ENCODE data around the gene SLC38A5. TPM values are rescaled to one million over a fixed set of nuclear protein-coding genes. Genes with fewer than 3 reads are reported as not detected.

SLC38A5 gene
- total and polyA plus RNA-seq, 9 of the 15 experiments (the other 6 are each of a cell fraction or from before 2014, with no cell fraction given), result 9.3 to 228 (median 142) TPM

- TF ChIP-seq ATF3 (IDR thresholded peaks at IDR 0.05) (peak; percentile 81), ATF3 (CRISPR knock-in tag; conservative IDR thresholded peaks at IDR 0.05) (peak; percentile 66; the same call in 1 of the 2 replicates), GABPB2 (CRISPR knock-in tag; conservative IDR thresholded peaks at IDR 0.05) (no peak)
These were observed 22.3 kb upstream of the SLC38A5 start (continued) for GRCh38 chrX:48492293-48492910.

- Histone ChIP-seq H3K27ac (ENCODE audit: extremely low read depth, low read depth, low read length) (peak overlapping the region; percentile 12; the same call in 1 of the 3 replicates), H3K9ac (ENCODE audit: insufficient read depth in 1 of 2, low read depth in 2 of 2, low read length in 2 of 2) (no peak overlapping the region), H3K27me3 (ENCODE audit: control insufficient read depth in 2 of 2, insufficient read depth in 2 of 2, low read length in 2 of 2) (no peaks in the 10 kb centered on the region), H3K36me3 (ENCODE audit: control insufficient read depth, insufficient read depth, low read length) (peaks cover 4% of the 10 kb centered on the region; the same call in 2 of the 3 replicates), H2AFZ (ENCODE audit: low read depth, low read length) (no peak overlapping the region; the same call in 1 of the 2 replicates), H4K20me1 (replicated peaks; ENCODE audit: control insufficient read depth, insufficient read depth, low read length) (no peaks in the 10 kb centered on the region), H3K9me1 (ENCODE audit: control insufficient read depth, insufficient read depth, low read length) (peaks cover 4% of the 10 kb centered on the region), H3K79me2 (ENCODE audit: control insufficient read depth, insufficient read depth, low read length) (no peaks in the 10 kb centered on the region), H3K4me3 (no peak overlapping the region), H3K9me3 (replicated peaks; ENCODE audit: control insufficient read depth, insufficient read depth, low read depth, low read length) (no peaks in the 10 kb centered on the region), H3K4me2 (ENCODE audit: insufficient read depth, low read length) (0 out of 2 replicates have a peak overlapping the region, but pooled peaks have one; percentile 27), H3K4me1 (replicated peaks in 1 of 2; ENCODE audit: control insufficient read depth in 2 of 2, insufficient read depth in 2 of 2, low read length in 2 of 2) (peaks cover 9 to 26% of the 10 kb centered on the region in 2 experiments; a peak in 4 of 5 replicates)
- intact Hi-C loops (cut with micrococcal nuclease) (loop anchor here (10.0 kb wide), 1 partner anchor 657 kb away; the partner anchor contains the start of gene ZNF81), in situ Hi-C loops (cut with MboI) (loop anchor here (5.0 to 25.0 kb wide), 2 partner anchors 410 to 630 kb away; no protein-coding TSS in a partner anchor)
- DNase-seq (ENCODE audit: extremely low read depth in 1 of 4, low spot score in 3 of 4), result no peak
- 68% methylated on average over 5 of the region's 9 CpGs for WGBS (ENCODE audit: insufficient coverage, low coverage, missing lambda C conversion rate)
- BruUV-seq (replicated peaks), result no TSS peak
- FAIRE-seq, result no peak
- CTCF ChIA-PET (ENCODE audit: low intra/inter-chr PET ratio), result no interaction called here
- TF ChIP-seq KDM1A (IDR thresholded peaks at IDR 0.05) (peak in 1 of 2 experiments; percentile 11; a peak in 1 of 4 replicates), ZKSCAN1 (IDR thresholded peaks at IDR 0.05; ENCODE audit: low read depth, low read length) (no peak), BRF2 (IDR thresholded peaks at IDR 0.05; ENCODE audit: borderline replicate concordance, insufficient read depth, insufficient read length) (no peak), NFE2L1 (tag; IDR thresholded peaks at IDR 0.05; ENCODE audit: borderline replicate concordance, low read depth) (no peak), TRIM25 (IDR thresholded peaks at IDR 0.05; ENCODE audit: borderline replicate concordance) (no peak), STAG1 (CRISPR knock-in tag; IDR thresholded peaks at IDR 0.05; ENCODE audit: borderline replicate concordance) (no peak), RHOXF2B (CRISPR knock-in tag; conservative IDR thresholded peaks at IDR 0.05) (no peak), ZC3H4 (CRISPR knock-in tag; IDR thresholded peaks at IDR 0.05; ENCODE audit: borderline replicate concordance) (no peak), USF1 (CRISPR knock-in tag; IDR thresholded peaks at IDR 0.05) (peak; percentile 52; the same call in 1 of the 2 replicates), SMAD1 (IDR thresholded peaks at IDR 0.05; ENCODE audit: low read depth, low read length, partially characterized antibody) (no peak), ARID1B (IDR thresholded peaks at IDR 0.05) (no peak), PML (IDR thresholded peaks at IDR 0.05; ENCODE audit: low read length) (no peak)
- ATAC-seq, result no peak
- POLR2A ChIA-PET, result no interaction called here
These were observed 21.7 kb upstream of the SLC38A5 start for GRCh38 chrX:48491809-48492208.

Data from K562 (cell line).